ENCODE measurements around the gene PRR20C. TPM values are rescaled to one million over a fixed set of nuclear protein-coding genes. Genes with fewer than 3 reads are reported as not detected.
"Not testable (repeated sequence)": the region's sequence is repeated elsewhere in the genome, so short reads cannot be mapped to it uniquely, and the experiment has no call there.

PRR20C gene
- total RNA-seq, 2 donors from 2014 or later: not detected

- WGBS, 2 experiments (ENCODE audit: insufficient coverage in 1 of 2, insufficient read length in 1 of 2): no CpG with 5 or more reads among the region's 22 CpGs
- not testable (repeated sequence) for H3K4me1 Mint-ChIP-seq
Observed at GRCh38 chr13:57147188-57147587, 6.7 kb upstream of the PRR20C start, which contains the start of gene PRR20B. PRR20B (plus strand) TSS chr13:57147488; CDS start chr13:57147875, 387 bp downstream.

GRCh38 chr13:57148106-57148505 is 5.8 kb upstream of the PRR20C start:
- H3K27me3 Mint-ChIP-seq (ENCODE audit: insufficient read depth); H3K27ac ChIP-seq (ENCODE audit: low read depth, low read length); H3K9ac ChIP-seq (ENCODE audit: extremely low read depth, low read length, poor library complexity, severe bottlenecking); DNase-seq; H3K36me3 ChIP-seq (ENCODE audit: control insufficient read depth, insufficient read depth, low read length); H3K4me3 Mint-ChIP-seq; H3K9me3 ChIP-seq (ENCODE audit: control insufficient read depth, low read length); H3K9me3 Mint-ChIP-seq; H3K27ac Mint-ChIP-seq; H3K27me3 ChIP-seq (ENCODE audit: control insufficient read depth, insufficient read depth, low read length, poor library complexity, severe bottlenecking); H3K4me3 ChIP-seq (ENCODE audit: low read length); H3K36me3 Mint-ChIP-seq (ENCODE audit: low read depth); H3K4me1 ChIP-seq (ENCODE audit: control insufficient read depth, insufficient read depth, low read length); H3K4me1 Mint-ChIP-seq: not testable (repeated sequence)
- WGBS, 2 experiments (ENCODE audit: insufficient coverage in 1 of 2, insufficient read length in 1 of 2): 95 to 96% methylated on average over 5 to 6 of the region's 14 CpGs

More at GRCh38 chr13:57147188-57147587, 6.7 kb upstream of the PRR20C start, which contains the start of gene PRR20B:
- not testable (repeated sequence) for H3K4me3 Mint-ChIP-seq; H3K4me3 ChIP-seq (ENCODE audit: low read length); H3K27me3 ChIP-seq (ENCODE audit: control insufficient read depth, insufficient read depth, low read length, poor library complexity, severe bottlenecking); H3K27ac ChIP-seq (ENCODE audit: low read depth, low read length); H3K9me3 Mint-ChIP-seq; H3K9me3 ChIP-seq (ENCODE audit: control insufficient read depth, low read length); H3K36me3 Mint-ChIP-seq (ENCODE audit: low read depth); H3K9ac ChIP-seq (ENCODE audit: extremely low read depth, low read length, poor library complexity, severe bottlenecking); DNase-seq; H3K36me3 ChIP-seq (ENCODE audit: control insufficient read depth, insufficient read depth, low read length); H3K27ac Mint-ChIP-seq; H3K27me3 Mint-ChIP-seq (ENCODE audit: insufficient read depth); H3K4me1 ChIP-seq (ENCODE audit: control insufficient read depth, insufficient read depth, low read length)

- WGBS, 2 experiments (ENCODE audit: insufficient coverage in 1 of 2, insufficient read length in 1 of 2): no CpG with 5 or more reads among the region's 22 CpGs
- H3K4me1 Mint-ChIP-seq; H3K9me3 Mint-ChIP-seq; H3K4me3 Mint-ChIP-seq; H3K9ac ChIP-seq (ENCODE audit: extremely low read depth, low read length, poor library complexity, severe bottlenecking); H3K36me3 ChIP-seq (ENCODE audit: control insufficient read depth, insufficient read depth, low read length); H3K27ac ChIP-seq (ENCODE audit: low read depth, low read length); H3K27ac Mint-ChIP-seq; H3K27me3 ChIP-seq (ENCODE audit: control insufficient read depth, insufficient read depth, low read length, poor library complexity, severe bottlenecking); H3K4me3 ChIP-seq (ENCODE audit: low read length); DNase-seq; H3K27me3 Mint-ChIP-seq (ENCODE audit: insufficient read depth); H3K4me1 ChIP-seq (ENCODE audit: control insufficient read depth, insufficient read depth, low read length); H3K36me3 Mint-ChIP-seq (ENCODE audit: low read depth); H3K9me3 ChIP-seq (ENCODE audit: control insufficient read depth, low read length): not testable (repeated sequence)
Observed at GRCh38 chr13:57160332-57160731, 6.5 kb downstream of the PRR20C start, which contains the start of gene PRR20D. PRR20D (plus strand) TSS chr13:57160632; CDS start chr13:57161019, 387 bp downstream.

- H3K4me3 Mint-ChIP-seq; H3K9ac ChIP-seq (ENCODE audit: extremely low read depth, low read length, poor library complexity, severe bottlenecking); H3K36me3 Mint-ChIP-seq (ENCODE audit: low read depth); H3K27me3 ChIP-seq (ENCODE audit: control insufficient read depth, insufficient read depth, low read length, poor library complexity, severe bottlenecking); H3K36me3 ChIP-seq (ENCODE audit: control insufficient read depth, insufficient read depth, low read length); H3K27ac Mint-ChIP-seq; H3K9me3 ChIP-seq (ENCODE audit: control insufficient read depth, low read length); H3K9me3 Mint-ChIP-seq; H3K4me1 ChIP-seq (ENCODE audit: control insufficient read depth, insufficient read depth, low read length); H3K27ac ChIP-seq (ENCODE audit: low read depth, low read length); H3K4me3 ChIP-seq (ENCODE audit: low read length); H3K4me1 Mint-ChIP-seq; DNase-seq; H3K27me3 Mint-ChIP-seq (ENCODE audit: insufficient read depth): not testable (repeated sequence)
- no CpG with 5 or more reads among the region's 22 CpGs for WGBS, 2 experiments (ENCODE audit: insufficient coverage in 1 of 2, insufficient read length in 1 of 2)
Observed at GRCh38 chr13:57166897-57167296, 13.0 kb downstream of the PRR20C start, which contains the start of gene PRR20E. PRR20E (plus strand) TSS chr13:57167197; CDS start chr13:57167584, 387 bp downstream.

GRCh38 chr13:57191667-57192066 is 37.8 kb downstream of the PRR20C start:
- Histone ChIP-seq H3K4me3 (ENCODE audit: low read length) (no peak overlapping the region), H3K9me3 (ENCODE audit: control insufficient read depth, low read length) (no peaks in the 10 kb centered on the region), H3K9ac (ENCODE audit: extremely low read depth, low read length, poor library complexity, severe bottlenecking) (no peak overlapping the region), H3K36me3 (ENCODE audit: control insufficient read depth, insufficient read depth, low read length) (no peaks in the 10 kb centered on the region), H3K27me3 (ENCODE audit: control insufficient read depth, insufficient read depth, low read length, poor library complexity, severe bottlenecking) (peaks cover 5% of the 10 kb centered on the region), H3K4me1 (ENCODE audit: control insufficient read depth, insufficient read depth, low read length) (no peaks in the 10 kb centered on the region), H3K27ac (ENCODE audit: low read depth, low read length) (no peak overlapping the region)
- no peak overlapping the region for H3K27ac Mint-ChIP-seq
- DNase-seq: no peak
- H3K9me3 Mint-ChIP-seq: no peaks in the 10 kb centered on the region
- no CpG with 5 or more reads among the region's 1 CpG for WGBS, 2 experiments (ENCODE audit: insufficient coverage in 1 of 2, insufficient read length in 1 of 2)
- H3K4me1 Mint-ChIP-seq: peaks cover 5% of the 10 kb centered on the region
- H3K4me3 Mint-ChIP-seq: no peak overlapping the region
- H3K27me3 Mint-ChIP-seq (ENCODE audit: insufficient read depth): peaks cover 3% of the 10 kb centered on the region
- TF ChIP-seq CTCF (conservative IDR thresholded peaks at IDR 0.05): no peak
- no peaks in the 10 kb centered on the region for H3K36me3 Mint-ChIP-seq (ENCODE audit: low read depth)
